Glutamatergic neuron (in vitro differentiated cells): Measurements from ENCODE around the gene APOL1. TPM values are rescaled to one million over a fixed set of nuclear protein-coding genes. Genes with fewer than 3 reads are reported as not detected.
A peak's percentile ranks its signal among the peaks of the same experiment; 100 is the strongest.

Experiments used
- DNase-seq: peaks from one replicate; pipeline ENCODE4 v3.0.0; 2022
- H3K27ac Mint-ChIP-seq: one replicate; pipeline ENCODE4 v1.8.0; 2020; ENCODE audit warnings: mild to moderate bottlenecking, mixed read lengths, inconsistent platforms; ENCODE audit not compliant: unreplicated experiment
- H3K27me3 Mint-ChIP-seq: one replicate; pipeline ENCODE4 v1.8.0; 2020; ENCODE audit warnings: mild to moderate bottlenecking, moderate library complexity, mixed read lengths, inconsistent platforms; ENCODE audit not compliant: unreplicated experiment
- H3K36me3 Mint-ChIP-seq: one replicate; pipeline ENCODE4 v1.8.0; 2020; ENCODE audit warnings: mild to moderate bottlenecking, mixed read lengths, inconsistent platforms; ENCODE audit not compliant: unreplicated experiment
- H3K4me1 Mint-ChIP-seq: one replicate; pipeline ENCODE4 v1.8.0; 2020; ENCODE audit warnings: mild to moderate bottlenecking, low read depth, mixed read lengths, inconsistent platforms; ENCODE audit not compliant: unreplicated experiment
- H3K4me3 Mint-ChIP-seq: one replicate; pipeline ENCODE4 v1.8.0; 2020; ENCODE audit warnings: mild to moderate bottlenecking, mixed read lengths, inconsistent platforms; ENCODE audit not compliant: unreplicated experiment
- H3K9me3 Mint-ChIP-seq: one replicate; pipeline ENCODE4 v1.8.0; 2020; ENCODE audit warnings: mild to moderate bottlenecking, moderate library complexity, mixed read lengths, inconsistent platforms; ENCODE audit not compliant: unreplicated experiment
- total RNA-seq: library from RNA; stranded (reverse); fragmentation: NEBNext Ultra II Directional; extraction: Animal tissue kit (Norgen Biotek cat#: 25700); gene quantifications from one replicate; pipeline ENCODE4 v1.2.1, GENCODE V29; 2021; ENCODE audit not compliant: unreplicated experiment
- TF ChIP-seq, protein P1 (sequence below): fragments of 200-600 bp; sonication (generic); IDR thresholded peaks from one replicate; pipeline ENCODE4 v1.5.0; 2021; ENCODE audit not compliant: partially characterized antibody, unreplicated experiment

APOL1 gene
- total RNA-seq, 1 donor from 2014 or later, result not detected

DNA sequence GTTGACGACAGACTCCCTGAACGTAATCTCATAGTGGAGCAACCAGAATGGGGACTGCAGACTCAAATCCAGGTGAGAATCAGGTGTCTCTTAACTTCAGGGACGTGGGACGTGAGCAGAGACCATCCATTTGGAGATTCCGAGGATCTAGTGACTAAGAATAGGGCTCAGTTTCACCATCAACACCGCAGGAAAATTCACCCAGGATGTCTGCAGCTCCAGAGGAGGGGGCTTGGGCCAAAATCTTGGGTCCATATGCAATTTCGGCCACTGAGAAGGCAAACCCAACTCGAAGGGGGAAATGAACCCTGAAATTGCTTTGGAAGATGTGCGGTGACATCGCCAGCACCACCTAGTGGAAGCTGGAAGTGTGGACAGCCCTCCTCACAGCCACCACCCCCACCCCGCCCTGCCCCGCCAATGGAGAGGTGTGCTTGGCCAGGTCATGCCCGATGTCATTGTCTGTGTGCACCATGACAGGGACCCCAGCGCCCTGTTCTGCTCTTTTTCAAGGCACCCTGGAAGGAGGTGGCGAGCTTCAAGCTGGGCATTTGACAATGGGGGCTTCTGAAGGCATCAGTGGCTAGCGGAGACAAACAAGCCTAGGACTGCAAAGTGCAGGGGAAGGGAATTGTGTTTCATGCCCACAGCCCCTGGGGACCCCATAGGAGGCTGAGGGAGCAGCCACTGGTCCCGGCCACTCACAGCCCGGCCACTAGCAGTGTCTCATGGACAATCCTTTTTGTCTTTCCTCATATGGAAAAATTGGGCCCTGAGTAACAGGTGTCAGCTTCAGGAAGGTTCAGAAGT, 24.8 kb downstream of the APOL1 start:
- Mint-ChIP-seq H3K27me3 (peaks cover 4% of the 10 kb centered on the region), H3K36me3 (peaks cover 10% of the 10 kb centered on the region), H3K27ac (no peak overlapping the region), H3K4me3 (no peak overlapping the region), H3K4me1 (no peaks in the 10 kb centered on the region), H3K9me3 (peaks cover 2% of the 10 kb centered on the region)
- DNase-seq, result peak; percentile 63
- TF ChIP-seq, protein P1, sequence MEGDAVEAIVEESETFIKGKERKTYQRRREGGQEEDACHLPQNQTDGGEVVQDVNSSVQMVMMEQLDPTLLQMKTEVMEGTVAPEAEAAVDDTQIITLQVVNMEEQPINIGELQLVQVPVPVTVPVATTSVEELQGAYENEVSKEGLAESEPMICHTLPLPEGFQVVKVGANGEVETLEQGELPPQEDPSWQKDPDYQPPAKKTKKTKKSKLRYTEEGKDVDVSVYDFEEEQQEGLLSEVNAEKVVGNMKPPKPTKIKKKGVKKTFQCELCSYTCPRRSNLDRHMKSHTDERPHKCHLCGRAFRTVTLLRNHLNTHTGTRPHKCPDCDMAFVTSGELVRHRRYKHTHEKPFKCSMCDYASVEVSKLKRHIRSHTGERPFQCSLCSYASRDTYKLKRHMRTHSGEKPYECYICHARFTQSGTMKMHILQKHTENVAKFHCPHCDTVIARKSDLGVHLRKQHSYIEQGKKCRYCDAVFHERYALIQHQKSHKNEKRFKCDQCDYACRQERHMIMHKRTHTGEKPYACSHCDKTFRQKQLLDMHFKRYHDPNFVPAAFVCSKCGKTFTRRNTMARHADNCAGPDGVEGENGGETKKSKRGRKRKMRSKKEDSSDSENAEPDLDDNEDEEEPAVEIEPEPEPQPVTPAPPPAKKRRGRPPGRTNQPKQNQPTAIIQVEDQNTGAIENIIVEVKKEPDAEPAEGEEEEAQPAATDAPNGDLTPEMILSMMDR, result peak; percentile 78

GRCh38 chr22:36279219-36279666, 26.3 kb downstream of the APOL1 start:
- Mint-ChIP-seq H3K36me3 (peaks cover 10% of the 10 kb centered on the region), H3K4me1 (no peaks in the 10 kb centered on the region), H3K27me3 (peaks cover 9% of the 10 kb centered on the region), H3K4me3 (no peak overlapping the region), H3K27ac (no peak overlapping the region), H3K9me3 (peaks cover 2% of the 10 kb centered on the region)
- no peak for DNase-seq
- TF ChIP-seq, protein P1, result no peak

- Mint-ChIP-seq H3K4me3 (no peak overlapping the region), H3K4me1 (no peaks in the 10 kb centered on the region), H3K9me3 (no peaks in the 10 kb centered on the region), H3K27me3 (peaks cover 4% of the 10 kb centered on the region), H3K27ac (no peak overlapping the region), H3K36me3 (peaks cover 6% of the 10 kb centered on the region)
- DNase-seq, result no peak
- TF ChIP-seq, protein P1, result no peak
Observed at GRCh38 chr22:36280379-36280778, 27.4 kb downstream of the APOL1 start.

- Mint-ChIP-seq H3K9me3 (no peaks in the 10 kb centered on the region), H3K27ac (no peak overlapping the region), H3K4me3 (no peak overlapping the region), H3K27me3 (peaks cover 4% of the 10 kb centered on the region), H3K4me1 (peaks cover 2% of the 10 kb centered on the region), H3K36me3 (peaks cover 6% of the 10 kb centered on the region)
- TF ChIP-seq, protein P1, result no peak
- no peak for DNase-seq
Observed at GRCh38 chr22:36281781-36282327, 28.9 kb downstream of the APOL1 start.

- Mint-ChIP-seq H3K27me3 (peaks cover 4% of the 10 kb centered on the region), H3K9me3 (peaks cover 2% of the 10 kb centered on the region), H3K4me1 (peaks cover 2% of the 10 kb centered on the region), H3K27ac (no peak overlapping the region), H3K36me3 (peaks cover 6% of the 10 kb centered on the region), H3K4me3 (no peak overlapping the region)
- TF ChIP-seq, protein P1, result no peak
- DNase-seq, result no peak
Observed at GRCh38 chr22:36282328-36282831, 29.4 kb downstream of the APOL1 start.
